Amygdala (tissue), 56 donors: Measurements from ENCODE around the gene AP3D1.
A peak's percentile ranks its signal among the peaks of the same experiment; 100 is the strongest.

ENCODE experiments used
- DNase-seq, 56 donors: peaks; one replicate each; lab custom pipeline; 2025; lab: John Stamatoyannopoulos, UW

Gene AP3D1

DNA sequence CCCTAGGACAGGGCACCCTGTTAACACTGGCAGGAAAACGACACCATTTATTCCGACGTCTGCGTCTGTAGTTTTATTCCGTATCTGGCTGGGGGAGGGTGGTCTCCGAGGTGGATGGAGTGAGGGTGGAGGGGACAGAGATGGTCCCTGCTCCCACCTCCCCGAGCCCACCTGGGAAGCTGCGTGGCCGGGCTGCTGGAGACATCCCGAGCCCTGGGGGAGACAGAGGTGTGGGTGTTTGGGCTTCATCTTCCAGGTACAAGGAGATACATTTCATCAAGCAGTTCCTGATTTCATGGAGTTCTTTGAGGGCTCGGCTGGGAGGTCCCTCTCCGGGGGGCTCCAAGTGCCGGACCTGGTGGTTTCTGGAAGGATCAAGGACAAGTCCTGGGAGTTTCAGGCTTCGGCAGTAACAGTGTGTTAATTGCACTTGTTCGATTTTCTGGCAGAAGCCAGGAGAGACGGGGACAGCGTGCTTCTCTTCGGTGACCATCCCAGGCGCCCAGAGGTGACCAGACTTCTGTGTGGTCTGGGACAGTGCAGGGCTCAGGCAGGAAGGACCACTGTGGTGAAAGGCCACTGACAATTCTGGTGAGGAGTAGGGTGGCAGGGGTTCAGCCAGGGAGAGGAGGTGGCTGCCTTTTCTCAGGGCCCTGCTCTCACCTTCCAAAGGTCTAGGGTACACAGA is 80.2 kb downstream of the AP3D1 start:
- no peak for DNase-seq

GRCh38 chr19:2070436-2070827 is 80.9 kb downstream of the AP3D1 start:
- DNase-seq: no peak

DNA sequence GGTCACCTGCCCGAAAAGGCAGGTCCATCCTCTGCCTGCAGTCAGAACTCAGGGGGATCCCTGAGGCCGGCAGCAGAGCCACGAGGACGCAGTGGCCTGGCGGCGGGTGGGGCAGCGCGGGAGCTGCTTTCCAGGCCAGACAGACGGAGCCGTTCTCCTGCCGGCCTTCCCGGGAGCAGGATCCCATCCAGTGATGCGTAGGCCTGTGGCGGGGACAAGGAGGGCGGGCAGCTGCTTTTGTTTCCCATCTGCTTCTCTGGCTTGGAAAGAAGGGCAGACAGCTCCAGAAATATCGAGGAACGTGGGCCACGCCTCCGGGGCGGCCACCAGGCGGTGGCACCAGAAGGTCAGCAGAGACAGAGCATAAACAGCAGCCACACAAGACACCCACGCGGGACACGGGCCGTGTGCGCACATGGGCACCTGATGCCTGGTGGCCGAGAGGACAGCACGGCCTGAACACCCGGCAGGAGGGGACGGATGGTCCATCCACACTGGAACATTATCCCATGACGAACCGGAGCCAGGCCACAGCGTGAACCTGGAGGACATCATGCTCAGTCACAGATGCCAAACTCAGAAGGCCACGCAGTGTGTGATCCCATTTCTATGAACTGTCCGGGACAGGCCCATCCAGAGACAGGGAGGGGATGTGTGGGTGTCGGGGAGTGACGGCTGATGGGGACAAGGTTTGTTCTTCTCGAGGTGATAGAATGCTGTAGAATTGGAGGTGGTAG is 86.4 kb downstream of the AP3D1 start:
- DNase-seq: peak in 24 of 56 donors; percentile 12 to 53 (median 35)

GRCh38 chr19:2064395-2064787 is 87.0 kb downstream of the AP3D1 start:
- no peak for DNase-seq

DNA sequence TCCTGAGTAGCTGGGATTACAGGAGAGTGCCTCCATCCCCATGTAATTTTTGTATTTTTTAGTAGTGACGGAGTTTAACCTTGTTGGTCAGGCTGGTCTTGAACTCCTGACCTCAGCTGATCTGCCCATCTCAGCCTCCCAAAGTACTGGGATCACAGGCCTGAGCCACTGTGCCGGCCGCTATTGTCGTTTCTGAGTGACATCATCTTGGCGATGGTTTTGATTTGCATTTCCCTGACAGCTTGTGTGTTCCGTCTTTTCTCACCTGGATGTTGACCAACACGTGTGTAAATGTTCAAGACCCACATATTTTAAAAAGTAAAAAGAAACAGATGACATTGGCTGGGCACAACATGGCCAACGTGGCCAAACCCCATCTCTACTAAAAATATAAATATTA is 87.5 kb downstream of the AP3D1 start:
- DNase-seq: no peak

- DNase-seq: no peak
Observed at GRCh38 chr19:2062770-2063169, 88.6 kb downstream of the AP3D1 start.

GRCh38 chr19:2062389-2062729 is 89.0 kb downstream of the AP3D1 start:
- DNase-seq: no peak

DNA sequence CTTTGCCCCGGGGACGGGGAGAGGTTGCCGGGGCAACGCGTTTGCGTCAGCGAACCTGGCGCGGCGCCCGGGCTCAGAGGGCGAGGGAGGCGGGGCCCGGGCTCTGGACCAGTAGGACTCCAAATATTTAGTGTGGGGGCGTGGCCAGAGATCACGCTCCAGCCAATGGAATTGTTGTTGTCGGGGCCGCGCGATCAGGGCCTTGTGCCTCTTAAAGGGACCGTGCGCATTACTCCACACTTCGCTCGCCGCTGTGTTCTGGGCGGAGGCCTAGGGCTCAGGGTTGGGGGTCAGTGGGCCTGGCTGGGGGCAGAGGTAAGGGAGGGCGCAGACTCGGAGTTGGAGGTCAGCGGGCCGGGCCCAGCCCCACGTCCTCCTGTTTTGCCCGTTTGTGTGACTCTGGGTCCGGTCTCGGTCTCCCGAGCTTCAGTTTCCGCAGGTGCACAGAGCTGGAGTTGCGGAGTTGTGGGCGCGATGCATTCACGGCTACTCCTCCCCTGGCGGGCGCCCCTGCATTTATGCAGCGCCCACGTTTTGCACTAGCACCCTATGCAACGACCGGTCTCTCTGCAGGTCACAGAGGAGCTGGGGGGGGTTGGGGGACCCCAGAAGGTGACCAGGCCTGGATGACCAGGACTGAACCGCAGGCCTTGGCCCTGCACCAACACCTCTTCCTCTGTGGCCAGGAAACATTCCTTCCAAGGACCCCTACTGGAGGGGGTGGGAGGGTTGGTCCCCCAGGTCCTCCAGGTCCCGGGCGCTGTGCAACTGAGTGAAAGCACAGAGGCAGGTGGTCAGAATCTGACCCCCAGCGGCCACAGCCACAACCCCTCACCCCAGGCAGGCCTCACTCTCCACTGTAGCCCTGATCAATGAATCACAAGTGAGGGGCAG is 89.6 kb downstream of the AP3D1 start:
- DNase-seq: peak; percentile 57 to 99 (median 96)

DNA sequence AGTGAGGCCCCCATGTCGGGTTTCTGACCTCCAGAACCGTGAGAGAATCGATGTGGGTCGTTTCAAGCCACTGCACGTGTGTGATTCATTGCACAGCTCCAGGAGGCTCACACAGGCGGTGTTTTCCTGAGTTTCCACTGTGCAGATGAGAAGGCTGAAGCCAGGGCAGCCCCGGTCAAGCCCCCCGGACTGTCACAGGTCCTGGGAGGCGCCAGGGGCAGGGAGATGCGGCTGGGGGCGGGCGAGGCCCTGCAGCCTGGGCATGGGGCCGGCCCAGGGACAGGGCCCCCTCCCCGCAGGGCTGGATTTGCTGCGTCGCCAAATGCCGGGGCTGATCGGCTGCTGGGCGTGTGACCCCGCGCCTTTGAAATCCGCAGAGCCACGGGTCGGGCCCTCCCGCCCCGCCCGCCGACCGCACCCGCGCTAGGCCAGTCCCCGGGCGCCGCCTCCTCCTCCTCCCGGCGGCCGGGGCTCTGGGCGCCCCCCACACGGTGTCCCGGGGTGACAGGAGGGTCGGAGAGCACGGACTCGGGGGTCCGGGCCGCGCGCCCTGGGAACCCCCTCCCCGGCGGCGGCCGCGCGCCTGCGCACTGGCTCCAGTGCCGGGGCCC is 90.4 kb downstream of the AP3D1 start:
- DNase-seq: peak in 34 of 56 donors; percentile 51 to 90 (median 76)

- peak in 34 of 56 donors; percentile 6 to 83 (median 50) for DNase-seq
Observed at GRCh38 chr19:2059422-2060201, 91.8 kb downstream of the AP3D1 start.

DNA sequence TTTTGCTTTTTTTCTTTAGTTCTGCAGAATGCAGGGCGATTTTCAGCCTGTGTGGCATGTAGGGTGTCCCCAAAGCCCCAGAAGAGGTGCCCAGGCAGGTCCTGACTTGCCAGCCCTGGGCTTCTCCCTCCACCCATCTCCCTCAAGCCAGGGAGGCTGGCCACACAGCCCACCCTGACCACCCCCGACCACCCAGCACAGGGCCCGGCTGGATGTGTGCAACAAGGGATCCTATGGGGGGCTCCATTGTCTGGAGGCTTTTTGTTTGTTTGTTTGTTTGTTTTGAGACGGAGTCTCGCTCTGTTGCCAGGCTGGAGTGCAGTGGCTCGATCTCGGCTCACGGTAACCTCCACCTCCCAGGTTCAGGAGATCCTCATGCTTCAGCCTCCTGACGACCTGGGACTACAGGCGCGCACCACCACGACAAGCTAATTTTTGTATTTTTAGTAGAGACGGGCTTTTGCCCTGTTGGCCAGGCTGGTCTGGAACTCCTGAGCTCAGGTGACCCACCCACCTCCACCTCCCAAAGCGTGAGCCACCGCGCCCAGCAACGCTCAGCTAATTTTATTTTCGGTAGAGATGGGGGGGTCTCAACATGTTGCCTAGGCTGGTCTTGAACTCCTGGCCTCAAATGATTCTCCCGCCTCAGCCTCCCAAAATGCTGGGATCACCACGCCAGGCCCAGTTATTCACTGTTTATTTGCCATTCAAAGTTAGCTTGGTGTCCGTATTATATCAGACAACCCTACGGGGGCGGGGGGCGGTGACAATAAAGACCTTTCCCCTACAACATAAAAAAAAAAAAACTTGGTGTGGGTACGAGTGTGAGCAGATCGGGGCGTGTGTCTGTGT is 92.6 kb downstream of the AP3D1 start:
- DNase-seq: no peak

DNA sequence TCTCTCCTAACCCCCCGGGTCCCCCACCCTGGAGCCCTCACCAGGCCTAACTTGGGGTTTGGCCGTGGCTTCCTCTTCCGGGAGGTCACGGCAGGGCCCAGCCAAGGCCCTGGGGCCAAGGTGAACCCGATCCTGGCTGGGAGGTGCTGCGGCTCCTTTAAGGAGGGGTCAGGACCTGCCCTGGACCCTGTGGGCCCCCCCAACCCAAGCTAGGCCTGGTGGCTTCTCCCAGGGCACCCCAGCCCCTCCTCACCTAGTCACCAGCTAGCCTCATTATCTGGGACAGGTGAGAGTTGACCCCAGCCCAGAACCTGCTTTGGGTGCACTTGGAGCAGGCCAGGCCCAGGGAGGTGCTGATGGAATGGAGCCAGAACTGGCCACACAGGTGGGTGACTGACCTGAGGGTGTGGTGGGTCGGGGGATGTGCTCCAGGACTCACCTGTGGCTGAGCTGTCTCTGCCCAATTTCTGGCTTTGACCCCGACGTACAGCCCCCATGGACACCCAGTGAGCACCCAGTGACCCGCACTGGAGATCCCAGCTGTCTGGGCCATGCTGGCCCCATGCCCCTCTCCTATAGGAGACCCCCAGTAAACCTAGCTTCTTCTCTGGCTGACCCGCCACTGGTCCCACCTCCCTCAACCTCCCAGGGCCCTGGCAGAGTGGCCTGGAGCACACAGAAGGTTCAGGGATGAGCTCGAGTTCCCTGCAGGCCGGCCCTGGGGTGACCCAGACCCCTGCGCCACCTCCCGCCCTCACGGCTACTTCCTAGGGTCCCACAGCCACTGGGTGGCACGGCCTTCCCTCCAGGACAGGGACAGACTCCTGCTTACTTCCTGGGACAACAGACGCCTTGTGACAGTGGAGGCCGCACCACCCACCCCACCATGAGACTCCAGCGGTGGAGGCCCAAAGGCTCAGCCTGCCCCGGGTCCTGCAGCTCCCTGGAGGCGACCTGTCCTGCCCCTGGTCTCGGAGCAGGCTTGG is 93.6 kb downstream of the AP3D1 start:
- no peak for DNase-seq

DNA sequence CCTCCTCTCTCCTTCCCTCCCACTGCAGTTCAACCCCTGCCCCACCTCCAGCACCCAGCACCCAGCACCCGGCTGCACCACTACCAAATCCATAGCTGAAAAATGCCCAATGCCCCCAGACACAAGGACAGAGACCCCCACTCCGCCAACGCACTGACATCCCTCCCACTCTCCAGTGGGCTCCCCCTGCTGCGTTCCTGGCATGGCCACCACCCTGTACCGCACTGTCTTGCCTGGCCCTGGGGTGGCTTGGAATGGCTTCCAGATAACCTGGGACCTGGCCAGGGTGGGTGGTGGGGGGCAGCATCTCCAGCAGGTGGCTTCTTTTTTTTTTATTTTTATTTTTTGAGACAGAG is 94.6 kb downstream of the AP3D1 start:
- no peak for DNase-seq

GRCh38 chr19:2055931-2056836 is 95.2 kb downstream of the AP3D1 start:
- peak in 2 of 56 donors; percentile 38 to 40 for DNase-seq

GRCh38 chr19:2054763-2055162 is 96.6 kb downstream of the AP3D1 start:
- no peak for DNase-seq

DNA sequence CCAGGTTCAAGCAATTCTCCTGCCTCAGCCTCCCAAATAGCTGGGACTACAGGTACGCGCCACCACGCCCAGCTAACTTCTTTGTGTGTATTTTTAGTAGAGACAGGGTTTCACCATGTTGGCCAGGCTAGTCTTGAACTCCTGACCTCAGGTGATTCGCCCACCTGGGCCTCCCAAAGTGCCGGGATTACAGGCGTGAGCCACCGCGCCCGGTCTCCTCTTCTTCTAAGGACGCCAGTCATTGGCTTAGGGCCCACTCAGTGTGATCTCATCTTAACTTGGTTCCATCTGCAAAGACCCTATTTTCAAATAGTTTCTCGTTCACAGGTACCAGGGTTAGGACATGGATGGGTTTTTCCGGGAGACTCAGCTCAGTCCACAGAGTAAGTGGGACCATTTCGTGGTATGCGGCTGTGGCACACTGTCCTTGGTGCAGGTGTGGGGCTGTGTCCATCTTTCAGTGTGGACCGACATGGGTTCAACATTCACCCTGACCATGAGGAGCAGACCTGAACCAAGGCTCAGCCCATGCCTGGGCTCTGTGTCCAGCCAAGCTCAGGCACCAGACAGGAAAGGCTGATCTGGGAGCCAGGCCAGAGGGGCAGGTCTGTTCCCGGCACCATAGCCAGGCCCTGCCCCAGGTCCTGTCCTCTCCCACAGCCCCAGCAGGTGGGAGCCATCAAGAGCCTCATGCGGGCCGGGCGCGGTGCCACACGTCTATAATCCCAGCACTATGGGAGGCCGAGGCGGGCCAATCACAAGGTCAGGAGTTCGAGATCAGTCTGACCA is 97.6 kb downstream of the AP3D1 start:
- peak in 12 of 56 donors; percentile 8 to 69 (median 36) for DNase-seq
